ENCODE results near the gene MRGPRX2. TPM values are rescaled to one million over a fixed set of nuclear protein-coding genes. Genes with fewer than 3 reads are reported as not detected.

The MRGPRX2 gene
- not detected in 2 replicates for total RNA-seq (2014; rRNA removed; shearing (Covaris generic))

DNA sequence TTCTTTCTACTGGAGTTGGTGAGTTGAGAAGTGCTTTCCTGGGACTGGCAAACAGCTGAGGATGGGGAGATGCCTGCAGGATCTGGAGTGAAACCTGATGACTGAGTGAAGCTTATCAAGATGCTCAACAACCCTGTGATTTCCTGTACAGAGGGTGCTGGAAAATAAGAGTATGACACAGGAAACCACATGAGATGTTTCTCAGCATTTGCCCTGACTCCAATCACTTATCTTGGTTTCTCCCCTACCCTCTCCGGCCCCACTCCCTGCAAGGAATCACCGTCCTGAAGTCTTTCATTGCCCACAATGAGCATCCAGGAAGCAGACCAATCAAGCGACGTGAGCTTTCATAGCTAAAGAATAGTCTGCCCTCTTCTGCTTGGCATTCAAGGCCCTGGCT, at the start of gene MRGPRX2:
Gene MRGPRX2 (minus strand): TSS at position 89 of the 400 bp plus-strand sequence. CDS start 4,315 bp downstream, outside the sequence.
- DNase-seq (ENCODE audit: low read depth), result no peak

DNA sequence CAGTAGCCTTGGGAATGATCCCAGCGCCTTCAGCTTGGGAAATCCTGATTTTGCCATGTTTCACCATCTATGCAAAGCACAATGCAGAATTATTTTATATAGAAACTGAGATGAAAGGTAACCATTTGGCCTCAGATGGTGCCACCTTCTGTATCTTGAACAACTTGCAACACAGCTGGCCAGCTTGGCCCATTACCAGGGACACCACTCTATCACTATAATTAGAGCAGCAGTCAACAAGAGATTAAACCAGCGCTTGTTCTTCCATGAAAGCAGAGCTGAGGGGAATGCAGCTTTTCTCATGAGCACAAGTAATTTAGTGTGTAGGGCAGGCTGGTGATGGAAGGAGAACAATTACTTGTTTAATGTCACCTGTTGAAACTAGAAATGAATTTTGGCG, 49.8 kb upstream of the MRGPRX2 start:
- DNase-seq (ENCODE audit: low read depth), result peak; percentile 22

DNA sequence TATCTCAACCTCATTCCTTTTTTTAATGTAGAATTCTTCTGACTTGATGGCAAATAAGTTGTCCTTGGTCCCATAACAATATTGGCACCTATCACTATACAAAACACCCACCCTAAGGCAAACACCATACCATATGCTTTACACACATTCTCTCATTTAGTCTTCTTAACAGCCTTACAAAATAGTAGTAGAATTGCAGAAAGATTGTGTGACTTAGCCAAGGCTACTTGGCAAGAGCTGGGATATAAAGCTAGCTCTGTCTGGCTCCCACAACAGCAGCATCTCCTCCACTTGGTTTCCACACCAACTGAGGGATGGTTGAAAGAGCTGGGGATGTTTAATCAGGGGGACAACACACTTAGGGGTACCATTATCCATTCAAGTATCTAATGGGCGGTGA, 46.6 kb upstream of the MRGPRX2 start:
- DNase-seq (ENCODE audit: low read depth), result no peak

GRCh38 chr11:19105011-19105410, 44.5 kb upstream of the MRGPRX2 start:
- DNase-seq (ENCODE audit: low read depth), result no peak

DNA sequence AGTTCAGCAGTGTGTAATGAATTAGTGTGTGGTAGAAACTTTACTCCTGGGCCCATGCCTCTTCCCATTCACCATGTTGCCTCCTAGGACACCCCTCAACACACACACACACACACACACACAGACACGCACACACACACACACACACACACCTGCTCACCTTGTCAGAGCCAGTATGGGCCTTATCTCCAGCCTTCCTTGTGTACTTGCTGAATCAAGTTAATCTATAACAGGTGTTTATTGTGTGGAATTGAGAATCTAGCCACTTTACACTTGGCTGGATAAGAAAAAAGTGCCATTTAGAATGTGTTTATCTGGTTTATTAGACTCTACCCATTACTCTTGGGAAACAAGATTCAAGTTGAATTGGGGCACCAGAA, 42.0 kb upstream of the MRGPRX2 start:
- no peak for DNase-seq (ENCODE audit: low read depth)

GRCh38 chr11:19101796-19102520, 41.4 kb upstream of the MRGPRX2 start:
- DNase-seq (ENCODE audit: low read depth), result peak; percentile 19

- DNase-seq (ENCODE audit: low read depth), result no peak
Measured at GRCh38 chr11:19100885-19101284, 40.4 kb upstream of the MRGPRX2 start.

GRCh38 chr11:19099093-19099492, 38.6 kb upstream of the MRGPRX2 start:
- DNase-seq (ENCODE audit: low read depth), result no peak

DNA sequence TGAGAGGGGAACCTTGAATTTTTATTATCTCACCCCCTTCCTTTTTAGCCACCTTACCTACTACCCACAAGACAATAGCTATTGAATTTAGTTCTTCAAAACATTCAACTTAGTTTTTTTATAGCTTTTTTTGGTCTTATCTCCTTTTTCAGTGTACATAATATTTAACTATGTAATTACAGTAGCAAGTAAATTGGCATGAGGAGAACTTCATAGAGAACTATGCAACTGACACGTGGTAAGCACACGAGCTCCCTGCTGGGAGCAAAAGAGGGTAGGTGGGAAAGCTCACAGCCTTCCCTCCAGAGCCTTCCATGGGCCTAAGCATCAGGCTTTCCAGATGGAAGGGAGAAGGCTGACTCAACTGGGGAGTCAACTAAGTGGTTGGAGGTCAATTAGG, 34.3 kb upstream of the MRGPRX2 start:
- no peak for DNase-seq (ENCODE audit: low read depth)

DNA sequence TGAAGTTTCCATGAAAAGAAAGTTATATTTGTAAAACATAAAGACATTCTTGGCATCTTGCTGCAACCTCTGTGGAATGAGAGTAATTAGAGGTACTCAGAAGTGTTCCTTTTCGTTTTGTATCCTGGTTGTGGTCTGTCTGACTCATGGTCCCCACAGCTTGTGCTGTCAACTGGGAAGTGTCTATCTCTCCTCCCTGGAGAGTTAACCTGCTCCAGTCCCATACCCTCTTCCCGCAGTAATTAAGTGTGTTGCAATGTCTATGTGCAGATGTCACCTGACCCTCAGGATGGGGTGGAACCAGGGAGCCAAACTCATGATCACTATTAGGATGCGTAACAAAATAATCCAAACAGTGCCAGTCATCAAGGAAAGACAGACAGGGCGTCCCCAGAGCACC, 33.5 kb upstream of the MRGPRX2 start:
- DNase-seq (ENCODE audit: low read depth), result peak; percentile 91

DNA sequence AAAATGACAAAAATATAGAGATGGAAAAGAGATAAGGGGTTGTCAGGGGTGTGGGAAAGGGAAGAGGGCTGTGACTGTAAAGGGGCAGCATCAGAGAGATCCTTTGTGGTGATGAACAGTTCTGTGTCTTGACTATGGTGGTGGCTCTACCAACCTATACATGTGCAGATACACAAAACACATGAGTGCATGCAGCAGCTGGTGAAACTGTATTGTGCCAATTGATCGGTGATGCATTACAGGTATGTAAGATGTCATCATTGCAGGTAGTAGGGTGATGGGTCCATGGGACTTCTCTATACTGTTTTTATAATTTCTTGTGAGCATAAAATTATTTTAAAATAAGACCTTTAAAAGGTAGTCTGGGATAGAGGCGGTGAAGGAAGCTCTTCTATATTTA, 32.3 kb upstream of the MRGPRX2 start:
- no peak for DNase-seq (ENCODE audit: low read depth)

DNA sequence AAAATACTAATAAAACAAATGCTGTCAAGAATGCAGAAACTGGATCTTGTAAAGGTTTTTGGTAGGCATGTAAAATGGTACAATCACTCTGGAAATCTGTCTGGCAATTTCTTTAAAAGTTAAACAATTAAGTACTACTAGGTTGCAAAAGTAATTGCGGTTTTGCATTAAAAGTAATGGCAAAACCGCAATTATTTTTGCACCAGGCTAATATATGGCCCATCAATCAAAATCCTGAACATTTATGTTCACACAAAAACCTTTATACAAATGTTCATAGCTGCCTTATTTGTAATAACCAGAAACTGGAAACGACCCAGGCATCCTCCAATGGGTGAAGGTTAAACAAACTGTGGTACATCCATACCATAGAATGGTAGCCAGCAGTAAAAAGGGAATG, 31.8 kb upstream of the MRGPRX2 start:
- DNase-seq (ENCODE audit: low read depth), result no peak

DNA sequence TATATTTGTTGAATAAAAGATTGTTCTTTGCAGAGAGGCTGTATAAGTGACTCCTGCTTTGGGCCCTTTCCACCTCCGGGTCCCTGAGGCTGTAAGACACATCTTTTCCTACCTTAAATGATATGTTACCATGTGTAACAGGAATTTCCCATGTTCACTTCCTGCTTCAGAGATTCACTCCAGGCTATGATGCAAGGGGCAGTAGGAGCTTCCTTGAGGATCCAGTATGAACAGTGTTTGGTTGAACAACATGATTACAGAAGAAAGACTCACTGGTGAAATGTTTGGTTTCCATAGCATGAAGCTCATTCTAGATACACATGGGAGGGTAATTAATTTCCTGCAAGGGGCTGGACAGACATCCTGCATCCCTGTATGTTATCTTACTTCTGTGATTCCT, 30.8 kb upstream of the MRGPRX2 start:
- no peak for DNase-seq (ENCODE audit: low read depth)

GRCh38 chr11:19089421-19089820, 28.9 kb upstream of the MRGPRX2 start:
- DNase-seq (ENCODE audit: low read depth), result no peak

GRCh38 chr11:19088791-19089190, 28.3 kb upstream of the MRGPRX2 start:
- DNase-seq (ENCODE audit: low read depth), result no peak

GRCh38 chr11:19087658-19088057, 27.1 kb upstream of the MRGPRX2 start:
- DNase-seq (ENCODE audit: low read depth), result peak; percentile 95

GRCh38 chr11:19084661-19085315, 24.3 kb upstream of the MRGPRX2 start:
- peak; percentile 32 for DNase-seq (ENCODE audit: low read depth)

- peak; percentile 60 for DNase-seq (ENCODE audit: low read depth)
Measured at GRCh38 chr11:19083166-19083565, 22.6 kb upstream of the MRGPRX2 start.

DNA sequence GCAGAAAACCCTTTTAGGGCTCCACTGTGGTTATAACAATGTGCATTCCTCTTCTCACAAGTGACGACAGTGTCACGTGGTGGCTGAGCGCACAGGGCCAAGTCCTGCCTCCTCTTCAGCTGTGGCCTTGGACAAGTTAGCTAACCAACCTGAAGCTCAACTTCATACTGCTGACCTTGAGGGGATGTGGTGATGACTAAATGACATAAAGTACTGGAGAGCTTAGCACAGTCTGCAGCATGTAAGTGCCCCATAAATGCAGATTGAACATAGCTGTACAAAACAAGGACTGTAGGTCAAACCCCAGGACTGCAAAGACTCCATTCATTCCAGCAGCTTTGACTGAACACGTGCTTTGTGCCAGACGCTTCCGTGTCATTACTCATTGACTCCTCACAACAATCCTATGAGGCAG, 20.1 kb upstream of the MRGPRX2 start:
- DNase-seq (ENCODE audit: low read depth), result peak; percentile 99

DNA sequence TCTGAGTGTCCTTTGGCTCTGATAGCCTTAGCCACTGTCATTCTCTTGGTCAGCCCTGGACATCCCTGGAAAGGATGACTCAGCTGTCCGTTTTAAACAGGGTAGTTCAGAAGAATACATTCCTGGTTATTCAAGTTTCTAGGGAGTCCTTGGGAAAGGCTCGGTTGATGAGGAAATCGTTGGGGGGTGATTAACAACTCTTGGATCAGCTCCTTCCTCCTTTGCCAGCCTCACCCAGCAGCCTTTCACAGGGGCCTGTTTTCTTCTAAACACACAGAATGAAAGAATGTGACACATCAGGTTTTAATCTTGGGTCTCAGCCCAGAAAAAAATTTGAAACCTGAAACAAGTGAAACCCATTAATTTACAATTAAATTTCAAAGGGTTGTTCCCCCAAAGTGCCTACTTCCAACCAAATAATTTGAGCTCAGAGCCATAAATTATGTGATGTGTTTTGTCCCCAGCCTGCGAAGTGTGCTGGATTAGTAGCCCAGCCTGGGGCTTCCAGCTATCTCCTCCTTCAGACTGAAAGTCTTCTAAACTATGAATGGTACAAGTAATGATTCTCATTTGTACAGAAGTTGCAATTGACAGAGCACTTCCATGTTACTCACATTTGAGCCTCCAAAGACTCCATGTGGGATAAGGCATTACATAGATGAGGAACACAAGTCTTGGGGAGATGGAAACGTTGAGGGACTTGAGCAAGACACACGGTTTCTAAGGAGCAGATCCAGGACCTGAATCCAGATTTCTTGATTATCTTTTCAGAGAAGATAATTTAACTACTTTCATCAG, 19.3 kb upstream of the MRGPRX2 start:
- peak; percentile 99 for DNase-seq (ENCODE audit: low read depth)

DNA sequence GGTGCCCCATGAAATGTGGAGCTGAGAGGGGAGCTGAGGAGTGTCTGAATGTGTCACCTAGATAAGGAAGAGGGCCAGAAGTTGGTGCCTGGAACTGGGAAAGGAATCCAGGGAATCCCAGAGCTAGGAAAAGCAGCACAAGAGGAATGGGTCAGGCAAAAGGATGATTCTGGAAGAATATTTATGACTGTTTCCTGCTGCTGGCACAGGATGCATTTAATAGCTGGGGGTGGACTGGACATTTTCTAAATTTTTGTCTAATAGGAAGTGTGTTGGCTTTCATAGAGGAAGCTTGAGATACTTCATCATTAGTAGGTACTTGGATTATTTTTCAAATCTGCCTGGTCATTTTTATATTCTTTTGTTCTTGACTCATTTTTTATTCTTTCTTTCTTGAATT, 17.4 kb upstream of the MRGPRX2 start:
- DNase-seq (ENCODE audit: low read depth), result no peak

GRCh38 chr11:19076744-19077589, 16.4 kb upstream of the MRGPRX2 start:
- peak; percentile 62 for DNase-seq (ENCODE audit: low read depth)

Measured in M059J (cell line).